ENCODE results near the gene HEXIM1.

- TF ChIP-seq CTCF (IDR thresholded peaks at IDR 0.05): no peak
- TF ChIP-seq EZH2 (IDR thresholded peaks at IDR 0.05): no peak
These were observed 20.6 kb upstream of the HEXIM1 start for GRCh38 chr17:45127548-45128300.
